NK-92 (cell line): ENCODE data around the gene ZFPM1.
"Not testable (repeated sequence)": the region's sequence is repeated elsewhere in the genome, so short reads cannot be mapped to it uniquely, and the experiment has no call there.

Experiments
- DNase-seq: peaks from one replicate; lab custom pipeline; 2025; ENCODE audit not compliant: unreplicated experiment; lab: John Stamatoyannopoulos, UW

Gene ZFPM1

DNA sequence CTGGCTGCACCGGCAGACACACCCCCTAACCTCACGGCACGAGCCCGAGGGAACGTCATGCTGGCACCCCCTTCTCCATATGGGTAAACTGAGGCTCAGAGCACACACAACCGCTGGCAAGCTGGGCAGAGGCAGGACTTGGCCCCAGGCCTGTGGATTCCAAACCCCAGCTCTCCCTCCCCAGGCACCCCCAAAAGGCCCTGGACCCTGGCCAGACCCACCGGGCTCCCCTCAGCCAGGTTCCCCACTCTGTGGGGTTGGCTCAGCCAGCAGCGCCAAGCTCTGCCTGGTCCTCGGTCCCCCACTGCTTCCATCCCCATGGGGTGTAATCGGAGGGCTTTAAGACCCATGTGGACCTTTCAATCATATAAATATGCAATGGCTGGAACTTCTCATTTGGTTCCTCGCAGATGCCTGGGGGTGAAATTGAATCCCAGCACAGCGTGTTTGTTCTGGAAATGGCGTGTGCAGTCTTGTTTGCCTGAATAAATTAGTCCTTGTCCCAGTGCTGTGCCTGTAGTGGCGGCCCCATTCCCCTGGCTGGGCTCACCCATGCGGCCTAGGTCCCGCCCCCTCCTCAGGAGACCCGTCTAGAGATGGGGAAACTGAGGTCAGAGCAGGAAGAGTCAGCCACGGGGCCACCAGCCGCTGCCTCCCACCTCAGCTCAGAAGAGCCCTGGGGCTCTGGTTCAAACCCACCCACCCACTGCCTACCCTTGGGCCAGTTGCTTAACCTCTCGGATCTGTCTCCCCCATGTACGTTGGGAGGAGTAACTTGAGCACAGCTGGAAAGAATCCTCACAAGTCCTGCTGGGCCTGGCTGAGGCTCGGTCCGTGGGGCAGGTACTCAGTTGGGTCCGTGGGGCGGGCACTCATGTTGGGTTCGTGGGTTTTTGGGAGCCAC, 57.3 kb downstream of the ZFPM1 start:
- no peak for DNase-seq

DNA sequence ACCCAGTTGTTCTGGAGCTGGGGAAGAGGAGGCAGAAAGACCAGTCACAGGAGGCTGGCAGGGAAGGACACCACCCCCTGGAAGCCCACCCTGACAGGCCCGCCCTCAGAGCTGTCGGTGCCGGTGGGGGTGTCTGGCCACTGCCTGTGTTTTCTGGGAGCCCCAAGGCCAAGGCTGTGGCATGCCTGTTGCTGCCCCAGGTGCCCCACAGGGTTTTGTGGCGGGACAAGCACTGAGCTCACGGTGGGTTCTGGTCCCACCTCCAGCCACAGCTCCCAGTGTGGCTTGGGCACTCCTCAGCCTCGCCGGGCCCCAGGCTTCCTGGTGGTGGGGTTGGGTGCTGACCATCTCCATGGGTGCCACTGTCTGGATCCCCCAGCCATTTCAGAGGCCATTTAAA, 58.0 kb downstream of the ZFPM1 start:
- DNase-seq = no peak

GRCh38 chr16:88511906-88512305, 58.8 kb downstream of the ZFPM1 start:
- DNase-seq = no peak

GRCh38 chr16:88512728-88513696, 59.9 kb downstream of the ZFPM1 start:
- no peak for DNase-seq

- no peak for DNase-seq
Measured at GRCh38 chr16:88514070-88514469, 61.0 kb downstream of the ZFPM1 start.

DNA sequence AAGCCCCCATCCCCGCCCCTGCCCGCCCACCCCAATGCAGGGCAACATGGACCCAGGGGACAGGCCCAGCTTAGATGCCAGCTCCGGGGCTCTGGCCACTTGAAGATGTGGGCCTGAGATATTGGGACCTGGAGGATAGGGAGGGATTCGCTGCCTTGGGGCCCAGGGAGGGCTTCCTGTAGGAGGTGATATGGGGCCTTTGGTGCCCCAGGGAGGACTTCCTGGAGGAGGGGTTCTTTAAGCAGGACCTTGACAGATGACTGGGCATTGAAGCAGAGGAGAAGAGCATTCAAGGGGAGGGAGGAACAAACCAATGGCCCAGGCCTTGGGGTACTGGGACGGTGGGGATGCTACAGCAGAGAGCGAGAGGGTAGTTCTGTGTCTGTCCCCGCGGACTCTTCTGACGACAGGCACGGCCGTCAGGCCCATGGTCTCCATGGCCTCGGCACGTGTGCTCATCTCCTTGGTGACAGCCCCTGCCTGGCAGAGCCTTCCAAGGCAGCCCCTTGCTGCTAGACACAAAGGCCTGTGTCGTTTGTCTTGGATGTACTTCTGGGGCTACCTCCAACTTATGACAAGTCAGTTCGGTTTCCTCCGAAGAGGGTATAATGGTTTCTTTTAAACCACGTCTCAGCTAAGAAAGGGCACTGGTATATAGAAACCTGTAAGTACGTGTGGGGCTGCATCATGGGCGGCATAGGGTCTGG, 61.6 kb downstream of the ZFPM1 start:
- DNase-seq = no peak

DNA sequence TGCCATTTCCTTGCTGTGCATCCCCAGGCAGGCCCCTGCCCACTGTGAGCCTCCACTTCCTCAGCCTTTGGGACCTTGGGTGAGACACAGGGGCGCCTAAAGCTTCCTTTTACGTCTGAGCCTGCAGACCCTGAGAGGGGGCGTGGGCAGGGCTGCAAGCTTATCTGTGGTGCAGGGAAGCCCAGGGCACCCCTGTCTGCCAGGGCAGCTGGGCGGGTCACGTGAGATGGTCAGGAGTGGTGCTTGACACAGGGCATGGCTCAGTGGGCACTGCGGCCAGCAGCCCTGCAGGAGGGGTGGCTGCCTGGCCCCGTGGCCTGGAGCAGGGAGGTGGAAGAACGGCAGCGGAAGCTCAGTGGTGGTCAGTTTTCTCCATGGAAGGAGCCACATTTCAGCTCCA, 62.3 kb downstream of the ZFPM1 start:
- no peak for DNase-seq

DNA sequence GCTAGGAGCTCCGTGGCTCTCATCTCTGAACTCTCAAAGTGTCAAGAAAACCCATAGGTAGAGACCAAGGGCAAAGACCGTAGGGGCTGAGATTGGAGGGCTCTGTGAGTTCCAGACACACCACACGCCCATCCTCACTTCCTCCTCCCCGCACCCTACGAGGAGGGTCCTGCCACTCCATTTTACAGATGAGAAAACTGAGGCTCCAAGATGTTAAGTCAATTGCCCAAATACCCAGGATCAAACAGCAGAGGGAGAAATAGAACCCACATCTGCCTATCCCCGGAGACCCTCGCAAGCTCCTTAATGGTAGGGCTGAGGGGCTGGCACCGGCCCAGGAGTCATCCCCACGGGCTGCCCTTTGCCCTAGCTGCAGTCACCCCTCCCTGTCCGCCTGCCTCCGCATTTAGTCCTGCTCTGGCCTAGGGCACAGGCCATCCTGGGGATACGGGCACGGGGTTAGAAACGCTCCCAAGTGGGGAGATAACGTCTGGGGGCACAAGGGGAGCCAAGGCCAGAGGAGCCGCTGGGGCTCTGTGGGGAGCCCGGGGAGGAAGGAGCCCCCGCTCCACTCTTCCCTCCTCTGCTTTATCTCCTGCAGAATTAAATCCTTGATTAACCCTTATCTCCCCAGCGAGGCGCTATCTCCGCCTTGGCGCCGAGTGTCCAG, 63.0 kb downstream of the ZFPM1 start:
- no peak for DNase-seq

GRCh38 chr16:88516601-88517061, 63.6 kb downstream of the ZFPM1 start:
- DNase-seq = no peak

DNA sequence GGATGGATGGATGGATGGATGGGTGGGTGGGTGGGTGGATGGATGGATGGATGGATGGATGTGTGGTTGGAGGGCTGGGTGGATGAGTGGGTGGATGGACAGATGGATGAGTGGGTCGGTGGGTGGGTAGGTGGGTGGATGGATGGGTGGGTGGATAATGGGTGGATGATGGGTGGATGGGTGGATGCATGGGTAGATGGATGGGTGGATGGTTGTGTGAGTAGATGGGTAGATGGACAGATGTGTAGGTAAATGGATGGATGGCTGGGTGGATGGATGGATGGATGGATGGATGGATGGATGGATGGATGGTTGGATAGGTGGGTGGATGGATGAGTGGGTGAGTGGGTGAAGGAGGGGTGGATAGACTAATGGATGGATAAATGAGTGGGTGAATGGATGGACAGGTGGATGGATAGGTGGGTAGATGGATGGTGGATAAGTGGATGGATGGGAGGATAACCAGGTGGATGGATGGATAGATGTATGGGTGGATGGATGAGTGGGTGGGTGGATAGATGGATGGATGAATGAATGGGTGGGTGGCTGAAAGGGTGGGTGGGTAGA, 64.2 kb downstream of the ZFPM1 start:
- not testable (repeated sequence) for DNase-seq

GRCh38 chr16:88518411-88519111, 65.5 kb downstream of the ZFPM1 start:
- not testable (repeated sequence) for DNase-seq

DNA sequence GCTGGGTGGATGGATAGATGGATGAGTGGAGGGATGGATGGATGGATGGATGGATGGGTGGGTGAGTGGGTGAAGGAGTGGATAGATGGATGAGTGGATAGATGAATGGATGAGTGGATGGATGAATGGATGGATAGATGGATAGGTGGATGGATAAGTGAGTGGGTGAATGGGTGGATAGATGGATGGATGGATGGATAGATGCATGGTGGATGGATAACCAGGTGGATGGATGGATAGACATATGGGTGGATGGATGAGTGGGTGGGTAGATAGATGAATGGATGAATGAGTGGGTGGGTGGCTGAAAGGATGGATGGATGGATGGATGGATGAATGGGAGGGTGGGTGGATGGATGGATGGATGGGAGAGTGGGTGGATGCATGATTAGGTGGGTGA, 66.2 kb downstream of the ZFPM1 start:
- no peak for DNase-seq

GRCh38 chr16:88519938-88520653, 67.0 kb downstream of the ZFPM1 start:
- DNase-seq = no peak

DNA sequence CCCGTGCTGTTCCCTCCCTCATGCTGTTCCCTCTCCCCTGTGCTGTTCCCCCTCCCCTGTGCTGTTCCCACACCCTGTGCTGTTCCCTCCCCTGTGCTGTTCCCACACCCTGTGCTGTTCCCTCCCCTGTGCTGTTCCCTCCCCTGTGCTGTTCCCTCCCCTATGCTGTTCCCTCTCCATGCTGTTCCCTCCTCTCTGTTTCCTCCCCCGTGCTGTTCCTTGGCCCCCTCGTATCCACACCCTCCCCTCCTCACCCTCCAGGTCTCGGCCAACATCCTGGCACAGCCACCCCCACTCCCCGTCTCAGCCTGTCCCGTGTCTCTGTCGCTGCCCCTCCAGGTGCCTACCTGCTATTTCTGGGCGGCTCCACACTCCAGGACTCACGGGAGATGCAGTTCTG, 68.6 kb downstream of the ZFPM1 start:
- DNase-seq = no peak

GRCh38 chr16:88522276-88522949, 69.3 kb downstream of the ZFPM1 start:
- DNase-seq = no peak

- no peak for DNase-seq
Measured at GRCh38 chr16:88523309-88524161, 70.5 kb downstream of the ZFPM1 start.

GRCh38 chr16:88524274-88524972, 71.3 kb downstream of the ZFPM1 start:
- no peak for DNase-seq
